ENCODE results near the gene ANKRD34A.

ANKRD34A gene

DNA sequence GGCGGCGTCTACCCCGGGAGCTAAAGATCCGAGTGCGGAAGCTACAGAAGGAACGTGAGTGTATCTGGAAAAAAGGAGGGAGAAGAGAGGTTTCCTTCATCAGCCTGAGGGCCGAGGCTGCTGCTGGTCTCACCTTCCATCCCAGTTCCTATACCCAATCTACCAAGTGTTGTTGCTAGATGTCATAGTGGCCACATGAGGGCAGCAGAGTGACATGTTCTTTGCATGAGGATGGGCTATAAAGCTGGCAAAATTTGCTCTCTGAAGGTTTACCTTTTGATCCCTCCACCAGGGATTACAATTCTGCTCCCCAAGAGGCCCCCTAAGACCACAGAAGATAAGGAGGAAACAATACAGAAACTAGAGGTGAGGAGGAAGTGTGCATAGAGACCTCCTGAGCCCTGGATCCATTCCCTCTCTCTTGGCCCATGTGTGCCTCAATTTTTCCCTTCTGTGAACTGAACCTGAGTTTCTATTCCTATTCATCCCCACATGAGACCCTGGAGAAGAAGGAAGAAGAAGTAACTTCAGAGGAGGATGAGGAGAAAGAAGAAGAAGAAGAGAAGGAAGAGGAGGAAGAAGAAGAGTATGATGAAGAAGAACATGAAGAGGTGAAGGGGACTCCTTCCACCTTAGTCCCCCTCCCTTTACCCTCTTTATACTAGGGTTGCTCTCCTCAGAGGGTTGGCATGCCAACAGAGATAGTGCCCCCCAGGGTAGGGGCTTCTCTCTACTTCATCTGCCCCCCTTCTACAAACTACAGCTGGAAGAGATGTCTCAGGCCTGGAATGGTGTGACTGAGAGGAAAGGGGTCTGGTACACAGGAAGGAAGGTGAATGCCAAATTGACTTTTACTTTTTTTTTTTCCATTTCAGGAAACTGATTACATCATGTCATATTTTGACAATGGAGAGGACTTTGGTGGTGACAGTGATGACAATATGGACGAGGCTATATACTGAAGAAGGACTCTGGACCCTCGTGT, 13.4 kb upstream of the ANKRD34A start:
- TF ChIP-seq, protein P1, sequence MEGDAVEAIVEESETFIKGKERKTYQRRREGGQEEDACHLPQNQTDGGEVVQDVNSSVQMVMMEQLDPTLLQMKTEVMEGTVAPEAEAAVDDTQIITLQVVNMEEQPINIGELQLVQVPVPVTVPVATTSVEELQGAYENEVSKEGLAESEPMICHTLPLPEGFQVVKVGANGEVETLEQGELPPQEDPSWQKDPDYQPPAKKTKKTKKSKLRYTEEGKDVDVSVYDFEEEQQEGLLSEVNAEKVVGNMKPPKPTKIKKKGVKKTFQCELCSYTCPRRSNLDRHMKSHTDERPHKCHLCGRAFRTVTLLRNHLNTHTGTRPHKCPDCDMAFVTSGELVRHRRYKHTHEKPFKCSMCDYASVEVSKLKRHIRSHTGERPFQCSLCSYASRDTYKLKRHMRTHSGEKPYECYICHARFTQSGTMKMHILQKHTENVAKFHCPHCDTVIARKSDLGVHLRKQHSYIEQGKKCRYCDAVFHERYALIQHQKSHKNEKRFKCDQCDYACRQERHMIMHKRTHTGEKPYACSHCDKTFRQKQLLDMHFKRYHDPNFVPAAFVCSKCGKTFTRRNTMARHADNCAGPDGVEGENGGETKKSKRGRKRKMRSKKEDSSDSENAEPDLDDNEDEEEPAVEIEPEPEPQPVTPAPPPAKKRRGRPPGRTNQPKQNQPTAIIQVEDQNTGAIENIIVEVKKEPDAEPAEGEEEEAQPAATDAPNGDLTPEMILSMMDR (IDR thresholded peaks at IDR 0.05; ENCODE audit: insufficient read depth, missing control alignments): peak; percentile 99
- DNase-seq (ENCODE audit: insufficient read length, low spot score) (peak; percentile 90), FAIRE-seq (peak; percentile 6)

DNA sequence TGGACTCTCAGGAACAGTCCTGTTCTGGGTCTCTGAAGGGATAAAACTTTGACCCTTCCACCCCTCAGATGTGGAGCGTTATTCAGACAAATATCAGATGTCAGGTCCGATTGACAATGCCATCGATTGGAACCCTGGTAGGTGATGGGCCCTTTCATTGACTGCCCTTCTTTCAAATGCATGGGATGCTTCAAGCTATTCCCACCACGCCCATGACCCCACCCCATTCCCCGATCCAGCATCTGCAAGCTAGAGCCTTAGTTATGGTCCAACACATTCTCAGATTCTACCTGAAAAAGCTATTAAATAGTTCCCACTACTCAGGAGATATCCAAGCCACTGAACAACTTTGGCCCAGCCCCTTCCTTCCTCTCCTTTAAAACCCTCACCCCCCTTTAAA, 12.6 kb upstream of the ANKRD34A start:
- FAIRE-seq (no peak), DNase-seq (ENCODE audit: insufficient read length, low spot score) (no peak)
- TF ChIP-seq, protein P1 (IDR thresholded peaks at IDR 0.05; ENCODE audit: insufficient read depth, missing control alignments): no peak

DNA sequence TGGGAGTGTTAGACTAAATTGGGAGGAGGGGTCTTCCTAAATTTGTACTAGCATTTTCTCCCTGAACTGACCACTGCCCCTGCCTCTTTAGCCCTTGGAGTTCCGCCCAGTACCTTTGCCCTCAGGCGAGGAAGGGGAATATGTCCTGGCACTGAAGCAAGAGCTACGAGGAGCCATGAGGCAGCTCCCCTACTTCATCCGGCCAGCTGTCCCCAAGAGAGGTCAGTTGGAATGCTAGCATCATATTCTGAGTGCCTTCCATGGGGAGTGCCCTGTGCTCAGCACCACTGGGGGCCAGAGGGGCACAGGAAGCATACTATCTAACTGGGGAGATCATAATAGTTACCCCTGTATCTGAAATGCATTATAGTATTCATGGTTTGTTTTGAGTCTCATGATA, 10.8 kb upstream of the ANKRD34A start:
- DNase-seq (ENCODE audit: insufficient read length, low spot score) (no peak), FAIRE-seq (no peak)
- TF ChIP-seq, protein P1 (IDR thresholded peaks at IDR 0.05; ENCODE audit: insufficient read depth, missing control alignments): no peak

DNA sequence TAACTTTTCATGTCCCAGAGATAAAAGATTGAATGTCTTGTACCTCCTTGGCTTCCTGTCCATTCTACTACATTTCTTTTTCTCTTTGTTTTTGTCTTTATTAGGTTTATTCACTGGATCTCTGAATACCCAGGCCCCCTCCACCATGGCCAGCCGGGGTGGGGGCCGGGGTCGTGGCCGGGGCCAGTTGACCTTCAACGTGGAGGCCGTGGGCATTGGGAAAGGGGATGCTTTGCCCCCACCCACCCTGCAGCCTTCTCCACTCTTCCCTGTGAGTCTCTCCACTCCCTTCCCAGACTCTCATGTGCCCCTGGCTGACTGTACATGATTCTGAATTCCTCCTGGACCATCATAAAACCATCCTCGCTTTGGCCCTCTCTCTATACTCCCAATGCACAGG, 10.3 kb upstream of the ANKRD34A start:
- TF ChIP-seq, protein P1 (IDR thresholded peaks at IDR 0.05; ENCODE audit: insufficient read depth, missing control alignments): no peak
- no peak for FAIRE-seq
- no peak for DNase-seq (ENCODE audit: insufficient read length, low spot score)

- FAIRE-seq (no peak), DNase-seq (ENCODE audit: insufficient read length, low spot score) (no peak)
- TF ChIP-seq, protein P1 (IDR thresholded peaks at IDR 0.05; ENCODE audit: insufficient read depth, missing control alignments): no peak
Observed at GRCh38 chr1:145972580-145972979, 8.2 kb upstream of the ANKRD34A start.

- TF ChIP-seq, protein P1 (IDR thresholded peaks at IDR 0.05; ENCODE audit: insufficient read depth, missing control alignments): no peak
- FAIRE-seq: no peak
- no peak for DNase-seq (ENCODE audit: insufficient read length, low spot score)
Observed at GRCh38 chr1:145967288-145967687, 2.9 kb upstream of the ANKRD34A start.
